Uterus (tissue), 4 donors: ENCODE results near the gene PFKFB2. TPM values are rescaled to one million over a fixed set of nuclear protein-coding genes. Genes with fewer than 3 reads are reported as not detected.

ENCODE experiments used
- DNase-seq, 2 donors: peaks; one replicate each; pipeline ENCODE4 v3.0.0-alpha.2; 2019 to 2020
- H3K27ac ChIP-seq, 2 donors: fragments of 200-600 bp; sonication (generic); 1 replicate in 1 of 2; 2 replicates in 1 of 2; pipeline ENCODE4 v1.5.1; 2016 to 2018
- H3K27me3 ChIP-seq, 2 donors: fragments of 200-600 bp; sonication (generic); one replicate each; pipeline ENCODE4 v1.5.1; 2018 to 2019; ENCODE audit warnings: control low read depth in 1 of 2
- H3K36me3 ChIP-seq, 2 donors: fragments of 200-600 bp; sonication (generic); one replicate each; pipeline ENCODE4 v1.5.1; 2019; ENCODE audit warnings: control low read depth in 1 of 2
- H3K4me1 ChIP-seq, 2 donors: fragments of 200-600 bp; sonication (generic); one replicate each; pipeline ENCODE4 v1.5.1; 2018 to 2019; ENCODE audit warnings: control low read depth in 1 of 2
- H3K4me3 ChIP-seq, 2 donors: fragments of 200-600 bp; sonication (generic); 1 replicate in 1 of 2; 2 replicates in 1 of 2; pipeline ENCODE4 v1.5.1; 2018 to 2019; ENCODE audit warnings: mild to moderate bottlenecking in 1 of 2
- H3K9me3 ChIP-seq, 2 donors: fragments of 200-600 bp; sonication (generic); one replicate each; pipeline ENCODE4 v1.5.1; 2019; ENCODE audit warnings: control low read depth in 1 of 2
- CTCF ChIP-seq, 4 experiments: fragments of 200-600 bp in 2 of 4; fragments of 450-650 bp in 2 of 4; sonication (generic) in 2 of 4; IDR thresholded peaks; one replicate each; pipeline ENCODE4 v1.5.1; 2016 to 2019; ENCODE audit warnings: antibody characterized with exemption in 4 of 4, mild to moderate bottlenecking in 2 of 4, moderate library complexity in 1 of 4
- POLR2A ChIP-seq, 2 donors: fragments of 450-650 bp; IDR thresholded peaks; one replicate each; pipeline ENCODE4 v1.6.1; 2016; ENCODE audit warnings: antibody characterized with exemption in 2 of 2, mild to moderate bottlenecking in 1 of 2, moderate library complexity in 1 of 2
- intact Hi-C: fragments of 100-400 bp; cut with DNase I; formaldehyde crosslinking; loops from one replicate; pipeline ENCODE4 v1.15.1; 2023; ENCODE audit warnings: low total_unique reads
- total RNA-seq, 4 donors: library from RNA; depleted of rRNA in 3 of 4; stranded (reverse); fragments of >200 nt in 3 of 4; gene quantifications; one replicate each; pipeline versions ENCODE4 v1.1.0 to v1.2.4, GENCODE V29; 2014 to 2023
- donor health status: DM: yes; HTN: yes; CAD: no.

Gene PFKFB2
- total RNA-seq, 4 donors from 2014 or later, result 0.51 to 10.7 (median 2.9) TPM

GRCh38 chr1:207031632-207032264 is 21.3 kb upstream of the PFKFB2 start:
- no peak overlapping the region for H3K4me3 ChIP-seq
- H3K9me3 ChIP-seq, result no peaks in the 10 kb centered on the region
- H3K27me3 ChIP-seq, result no peaks in the 10 kb centered on the region
- intact Hi-C loops, result no loop called here
- no peak for DNase-seq
- no peak for TF ChIP-seq CTCF (IDR thresholded peaks at IDR 0.05)
- no peak for TF ChIP-seq POLR2A (IDR thresholded peaks at IDR 0.05)
- H3K4me1 ChIP-seq, result no peaks in the 10 kb centered on the region
- no peaks in the 10 kb centered on the region for H3K36me3 ChIP-seq
- H3K27ac ChIP-seq, result no peak overlapping the region

GRCh38 chr1:207032528-207033017 is 20.5 kb upstream of the PFKFB2 start, which contains the start of gene C1orf116:
Gene C1orf116, minus strand, starts transcription at chr1:207032756. Its CDS starts 5,158 bp downstream, at chr1:207027598.
- DNase-seq, result no peak
- intact Hi-C loops, result no loop called here
- H3K27ac ChIP-seq, result no peak within 1 kb of the TSS

GRCh38 chr1:207033302-207033701 is 19.8 kb upstream of the PFKFB2 start:
- no peak overlapping the region for H3K27ac ChIP-seq
- intact Hi-C loops, result no loop called here

More at GRCh38 chr1:207032528-207033017, 20.5 kb upstream of the PFKFB2 start, which contains the start of gene C1orf116:
- Histone ChIP-seq H3K4me3 (no peak within 1 kb of the TSS), H3K36me3 (no peaks in the 10 kb centered on the region), H3K4me1 (no peaks in the 10 kb centered on the region), H3K27me3 (no peaks in the 10 kb centered on the region), H3K9me3 (no peaks in the 10 kb centered on the region)
- no peak for TF ChIP-seq POLR2A (IDR thresholded peaks at IDR 0.05)
- no peak for TF ChIP-seq CTCF (IDR thresholded peaks at IDR 0.05)

GRCh38 chr1:207034208-207034607 is 18.9 kb upstream of the PFKFB2 start:
- Histone ChIP-seq H3K27me3 (no peaks in the 10 kb centered on the region), H3K9me3 (no peaks in the 10 kb centered on the region), H3K4me3 (no peak overlapping the region), H3K27ac (no peak overlapping the region), H3K4me1 (no peaks in the 10 kb centered on the region), H3K36me3 (no peaks in the 10 kb centered on the region)
- TF ChIP-seq CTCF (IDR thresholded peaks at IDR 0.05) (no peak), POLR2A (IDR thresholded peaks at IDR 0.05) (no peak)
- DNase-seq, result no peak
- intact Hi-C loops, result no loop called here

More at GRCh38 chr1:207033302-207033701, 19.8 kb upstream of the PFKFB2 start:
- H3K36me3 ChIP-seq, result no peaks in the 10 kb centered on the region
- no peaks in the 10 kb centered on the region for H3K27me3 ChIP-seq
- TF ChIP-seq CTCF (IDR thresholded peaks at IDR 0.05), result no peak
- TF ChIP-seq POLR2A (IDR thresholded peaks at IDR 0.05), result no peak
- H3K9me3 ChIP-seq, result no peaks in the 10 kb centered on the region
- no peaks in the 10 kb centered on the region for H3K4me1 ChIP-seq
- no peak overlapping the region for H3K4me3 ChIP-seq
- no peak for DNase-seq

GRCh38 chr1:207034998-207035397 is 18.1 kb upstream of the PFKFB2 start:
- Histone ChIP-seq H3K4me3 (no peak overlapping the region), H3K36me3 (no peaks in the 10 kb centered on the region), H3K4me1 (no peaks in the 10 kb centered on the region), H3K27ac (no peak overlapping the region), H3K27me3 (no peaks in the 10 kb centered on the region), H3K9me3 (no peaks in the 10 kb centered on the region)
- intact Hi-C loops, result no loop called here
- DNase-seq, result no peak
- TF ChIP-seq POLR2A (IDR thresholded peaks at IDR 0.05) (no peak), CTCF (IDR thresholded peaks at IDR 0.05) (no peak)
